ENCODE data around the gene ATP9A.
"Not testable (repeated sequence)": the region's sequence is repeated elsewhere in the genome, so short reads cannot be mapped to it uniquely, and the experiment has no call there.

ATP9A gene

DNA sequence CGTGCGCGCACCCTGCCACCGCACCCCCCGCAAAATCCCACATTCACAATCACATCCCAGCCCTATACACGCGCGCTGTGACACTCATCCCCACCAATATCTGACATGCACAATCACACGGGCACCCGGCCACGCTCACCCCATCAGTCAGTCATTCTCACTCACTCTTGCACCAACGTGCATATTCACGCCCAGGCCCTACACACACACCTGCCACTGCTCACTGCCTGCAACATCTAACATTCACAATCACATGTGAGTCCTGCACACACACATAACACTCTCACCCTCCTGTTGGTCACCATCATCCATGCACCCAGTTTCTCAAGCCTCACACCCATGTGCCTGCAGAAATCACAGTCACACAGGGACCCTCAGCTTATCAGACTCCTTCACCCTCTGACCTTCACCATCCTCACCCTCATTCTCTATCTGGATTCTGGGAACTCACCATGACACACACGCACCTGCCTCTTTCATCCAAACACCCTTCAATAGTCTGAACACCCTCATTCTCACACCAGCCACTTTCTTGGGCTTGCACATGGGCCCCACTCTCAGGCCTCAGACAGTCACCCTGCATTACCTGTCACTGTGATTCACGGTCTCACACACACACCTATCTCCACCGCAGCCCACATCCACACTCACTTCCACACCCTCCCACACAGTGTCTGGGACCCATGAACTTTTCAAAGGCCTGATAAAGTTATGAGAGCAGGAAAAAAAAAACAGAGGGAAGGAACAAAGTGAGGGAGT lies 748 bp upstream of the ATP9A start:
- peaks cover 0 to 3% of the 10 kb centered on the region in 2 donors for H3K9me3 ChIP-seq (replicated peaks in 1 of 2; ENCODE audit: control insufficient read depth in 2 of 2, insufficient read depth in 1 of 2, low read depth in 1 of 2, low read length in 2 of 2)
- H3K27ac ChIP-seq (replicated peaks; ENCODE audit: low read length) = no peak overlapping the region
- H4K8ac ChIP-seq (ENCODE audit: low read depth, low read length) = peak overlapping the region; percentile 48
- H3K4me3 ChIP-seq (ENCODE audit: low read length in 2 of 2) = peak overlapping the region; percentile 60 to 79
- no CpG with 5 or more reads among the region's 16 CpGs for WGBS, 2 donors (ENCODE audit: extremely low coverage in 2 of 2, insufficient read length in 2 of 2, insufficient replicate concordance in 1 of 2)
- peak overlapping the region; percentile 82 for H2BK12ac ChIP-seq (ENCODE audit: low read length)
- no peaks in the 10 kb centered on the region for H3K36me3 ChIP-seq (replicated peaks in 1 of 2; ENCODE audit: control insufficient read depth in 2 of 2, insufficient read depth in 2 of 2, low read length in 2 of 2)
- H2BK120ac ChIP-seq (ENCODE audit: low read depth, low read length) = no peak overlapping the region
- H3K4ac ChIP-seq (ENCODE audit: low read length) = no peak overlapping the region
- H3K4me1 ChIP-seq (ENCODE audit: control insufficient read depth in 2 of 2, insufficient read depth in 1 of 2, low read depth in 1 of 2, low read length in 2 of 2) = peaks cover 0 to 3% of the 10 kb centered on the region in 2 donors
- H2AFZ ChIP-seq (ENCODE audit: low read length) = peak overlapping the region; percentile 59
- H3K18ac ChIP-seq (ENCODE audit: low read length) = peak overlapping the region; percentile 76
- peak overlapping the region; percentile 12 for H3K14ac ChIP-seq (ENCODE audit: low read length)
- H2BK5ac ChIP-seq (ENCODE audit: low read length) = peak overlapping the region; percentile 39
- peaks cover 3% of the 10 kb centered on the region for H3K79me1 ChIP-seq (ENCODE audit: low read depth, low read length)
- H2BK15ac ChIP-seq (ENCODE audit: low read length) = peak overlapping the region; percentile 14
- peaks cover 0 to 4% (median 3%) of the 10 kb centered on the region in 3 experiments for H3K27me3 ChIP-seq (ENCODE audit: control insufficient read depth in 3 of 3, insufficient read depth in 3 of 3, low read depth in 1 of 3, low read length in 3 of 3)
- no peak for DNase-seq (ENCODE audit: low spot score)
- peak overlapping the region; percentile 68 for H2AK5ac ChIP-seq (ENCODE audit: low read depth, low read length)
- H3K9ac ChIP-seq (ENCODE audit: low read depth, low read length, poor library complexity) = peak overlapping the region; percentile 79
- peak overlapping the region; percentile 98 for H3K4me2 ChIP-seq (ENCODE audit: insufficient read depth, low read length, poor library complexity, severe bottlenecking)
- peak overlapping the region; percentile 6 for H3K23ac ChIP-seq (ENCODE audit: low read depth, low read length, poor library complexity)
- no peak overlapping the region for H4K91ac ChIP-seq (ENCODE audit: low read depth, low read length, poor library complexity)

GRCh38 chr20:51766994-51767866 lies 960 bp downstream of the ATP9A start:
- H3K4me3 ChIP-seq (ENCODE audit: low read length in 2 of 2) = peak overlapping the region; percentile 79 to 85
- WGBS, 2 donors (ENCODE audit: extremely low coverage in 2 of 2, insufficient read length in 2 of 2, insufficient replicate concordance in 1 of 2) = no CpG with 5 or more reads among the region's 61 CpGs
- H3K36me3 ChIP-seq (replicated peaks in 1 of 2; ENCODE audit: control insufficient read depth in 2 of 2, insufficient read depth in 2 of 2, low read length in 2 of 2) = no peaks in the 10 kb centered on the region
- H3K79me1 ChIP-seq (ENCODE audit: low read depth, low read length) = peaks cover 3% of the 10 kb centered on the region
- H3K23ac ChIP-seq (ENCODE audit: low read depth, low read length, poor library complexity) = no peak overlapping the region
- H2AK5ac ChIP-seq (ENCODE audit: low read depth, low read length) = peak overlapping the region; percentile 70
- no peak overlapping the region for H2BK5ac ChIP-seq (ENCODE audit: low read length)
- H3K9me3 ChIP-seq (replicated peaks in 1 of 2; ENCODE audit: control insufficient read depth in 2 of 2, insufficient read depth in 1 of 2, low read depth in 1 of 2, low read length in 2 of 2) = peaks cover 0 to 3% of the 10 kb centered on the region in 2 donors
- H2BK12ac ChIP-seq (ENCODE audit: low read length) = no peak overlapping the region
- peak overlapping the region; percentile 72 for H3K9ac ChIP-seq (ENCODE audit: low read depth, low read length, poor library complexity)
- H2AFZ ChIP-seq (ENCODE audit: low read length) = peak overlapping the region; percentile 90
- no peak overlapping the region for H4K91ac ChIP-seq (ENCODE audit: low read depth, low read length, poor library complexity)
- H3K4me1 ChIP-seq (ENCODE audit: control insufficient read depth in 2 of 2, insufficient read depth in 1 of 2, low read depth in 1 of 2, low read length in 2 of 2) = peaks cover 0 to 3% of the 10 kb centered on the region in 2 donors
- no peak overlapping the region for H4K8ac ChIP-seq (ENCODE audit: low read depth, low read length)
- peak; percentile 39 for DNase-seq (ENCODE audit: low spot score)
- peak overlapping the region; percentile 90 for H3K18ac ChIP-seq (ENCODE audit: low read length)
- peaks cover 0 to 4% (median 3%) of the 10 kb centered on the region in 3 experiments for H3K27me3 ChIP-seq (ENCODE audit: control insufficient read depth in 3 of 3, insufficient read depth in 3 of 3, low read depth in 1 of 3, low read length in 3 of 3)
- peak overlapping the region; percentile 98 for H3K4me2 ChIP-seq (ENCODE audit: insufficient read depth, low read length, poor library complexity, severe bottlenecking)
- H3K14ac ChIP-seq (ENCODE audit: low read length) = no peak overlapping the region
- peak overlapping the region; percentile 71 for H2BK15ac ChIP-seq (ENCODE audit: low read length)
- H2BK120ac ChIP-seq (ENCODE audit: low read depth, low read length) = no peak overlapping the region
- no peak overlapping the region for H3K27ac ChIP-seq (replicated peaks; ENCODE audit: low read length)
- no peak overlapping the region for H3K4ac ChIP-seq (ENCODE audit: low read length)

DNA sequence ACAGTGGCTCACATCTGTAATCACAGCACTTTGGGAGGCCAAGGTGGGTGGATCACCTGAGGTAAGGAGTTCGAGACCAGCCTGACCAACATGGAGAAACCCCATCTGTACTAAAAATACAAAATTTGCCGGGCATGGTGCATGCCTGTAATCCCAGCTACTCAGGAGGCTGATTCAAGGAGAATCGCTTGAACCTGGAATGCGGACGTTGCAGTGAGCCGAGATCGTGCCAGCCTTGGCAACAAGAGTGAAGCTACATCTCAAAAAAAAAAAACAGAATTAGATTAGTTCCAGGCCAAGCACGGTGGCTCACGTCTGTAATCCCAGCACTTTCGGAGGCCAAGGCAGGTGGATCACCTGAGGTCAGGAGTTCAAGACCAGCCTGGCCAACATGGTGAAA lies 2.8 kb downstream of the ATP9A start:
- H3K36me3 ChIP-seq (replicated peaks in 1 of 2; ENCODE audit: control insufficient read depth in 2 of 2, insufficient read depth in 2 of 2, low read length in 2 of 2); H3K9me3 ChIP-seq (replicated peaks in 1 of 2; ENCODE audit: control insufficient read depth in 2 of 2, insufficient read depth in 1 of 2, low read depth in 1 of 2, low read length in 2 of 2); H2AFZ ChIP-seq (ENCODE audit: low read length); H3K9ac ChIP-seq (ENCODE audit: low read depth, low read length, poor library complexity); H3K4me3 ChIP-seq (ENCODE audit: low read length in 2 of 2); H3K18ac ChIP-seq (ENCODE audit: low read length); DNase-seq (ENCODE audit: low spot score); H3K79me1 ChIP-seq (ENCODE audit: low read depth, low read length); H2BK15ac ChIP-seq (ENCODE audit: low read length); H4K8ac ChIP-seq (ENCODE audit: low read depth, low read length); H2BK120ac ChIP-seq (ENCODE audit: low read depth, low read length); H3K23ac ChIP-seq (ENCODE audit: low read depth, low read length, poor library complexity); H2AK5ac ChIP-seq (ENCODE audit: low read depth, low read length); H3K27me3 ChIP-seq (ENCODE audit: control insufficient read depth in 3 of 3, insufficient read depth in 3 of 3, low read depth in 1 of 3, low read length in 3 of 3); H3K4me2 ChIP-seq (ENCODE audit: insufficient read depth, low read length, poor library complexity, severe bottlenecking); H3K27ac ChIP-seq (replicated peaks; ENCODE audit: low read length); H3K4me1 ChIP-seq (ENCODE audit: control insufficient read depth in 2 of 2, insufficient read depth in 1 of 2, low read depth in 1 of 2, low read length in 2 of 2); H4K91ac ChIP-seq (ENCODE audit: low read depth, low read length, poor library complexity); H3K4ac ChIP-seq (ENCODE audit: low read length); H2BK5ac ChIP-seq (ENCODE audit: low read length); H2BK12ac ChIP-seq (ENCODE audit: low read length); H3K14ac ChIP-seq (ENCODE audit: low read length): not testable (repeated sequence)
- no CpG with 5 or more reads among the region's 10 CpGs for WGBS, 2 donors (ENCODE audit: extremely low coverage in 2 of 2, insufficient read length in 2 of 2, insufficient replicate concordance in 1 of 2)
